Measurements from ENCODE around the gene ZSWIM7.

GRCh38 chr17:15999974-16000827 is 697 bp upstream of the ZSWIM7 start:
- TF ChIP-seq POLR2AphosphoS5 (IDR thresholded peaks at IDR 0.05): peak; percentile 15
- TF ChIP-seq CTCF (IDR thresholded peaks at IDR 0.05): no peak
- TF ChIP-seq POLR2A (IDR thresholded peaks at IDR 0.05): no peak

All from prostate gland (tissue), 2 donors.